IMR-90 (cell line): ENCODE measurements around the gene NFE2. TPM values are rescaled to one million over a fixed set of nuclear protein-coding genes. Genes with fewer than 3 reads are reported as not detected.

ENCODE experiments used
- ATAC-seq: fragments of 200-7000 bp; cut with Tn5 transposase; 2 replicates; pipeline ENCODE4 v1.9.1; 2020; ENCODE audit warnings: low read depth, mild to moderate bottlenecking, moderate library complexity
- BruUV-seq: library from RNA; stranded (reverse); fragments of 400-500 nt; replicated peaks from 2 replicates; lab custom pipeline; 2021; lab: Mats Ljungman, UMichigan
- CTCF ChIA-PET: fragments of 300-600 bp; formaldehyde crosslinking; extraction: SDS; loops from one replicate; lab custom pipeline; 2021; ENCODE audit warnings: antibody characterized with exemption; lab: Yijun Ruan, JAX
- POLR2A ChIA-PET: fragments of 300-600 bp; sonication (Branson Sonifier 250); formaldehyde crosslinking; loops from one replicate; lab custom pipeline; 2022; ENCODE audit warnings: antibody characterized with exemption; ENCODE audit not compliant: unreplicated experiment; lab: Charles Lee
- DNase-seq: peaks from one replicate; pipeline ENCODE4 v3.0.0; 2013
- H2AFZ ChIP-seq: replicated peaks from 2 replicates; pipeline ENCODE3; 2013; ENCODE audit warnings: low read length, mild to moderate bottlenecking; ENCODE audit not compliant: poor library complexity
- H2AK5ac ChIP-seq: 2 replicates; pipeline ENCODE4 v1.6.1; 2013; ENCODE audit warnings: low read depth, low read length, inconsistent platforms
- H2AK9ac ChIP-seq: replicated peaks from 2 replicates; pipeline ENCODE3; 2013; ENCODE audit warnings: mild to moderate bottlenecking, low read depth, low read length, moderate library complexity; ENCODE audit not compliant: poor library complexity
- H2BK120ac ChIP-seq: 2 replicates; pipeline ENCODE4 v1.6.1; 2013; ENCODE audit warnings: low read depth, low read length, inconsistent platforms
- H2BK15ac ChIP-seq: 3 replicates; pipeline ENCODE4 v1.6.1; 2013; ENCODE audit warnings: low read depth, low read length, inconsistent platforms
- H2BK20ac ChIP-seq: 2 replicates; pipeline ENCODE4 v1.6.1; 2013; ENCODE audit warnings: low read depth, mild to moderate bottlenecking, inconsistent platforms, low read length, moderate library complexity
- H2BK5ac ChIP-seq: 2 replicates; pipeline ENCODE4 v1.6.1; 2013; ENCODE audit warnings: mild to moderate bottlenecking, low read depth, low read length, inconsistent platforms; ENCODE audit not compliant: poor library complexity, severe bottlenecking
- H3K14ac ChIP-seq: replicated peaks from 2 replicates; pipeline ENCODE4 v1.6.1; 2013; ENCODE audit warnings: low read depth, low read length, inconsistent platforms
- H3K18ac ChIP-seq: 2 replicates; pipeline ENCODE4 v1.6.1; 2013; ENCODE audit warnings: low read depth, low read length, control low read depth
- H3K23ac ChIP-seq: 2 replicates; pipeline ENCODE4 v1.6.1; 2013; ENCODE audit warnings: low read depth, low read length, inconsistent platforms
- H3K27ac ChIP-seq: 2 replicates; pipeline ENCODE4 v1.5.1; 2013; ENCODE audit warnings: mild to moderate bottlenecking, control low read depth, low read length; ENCODE audit not compliant: insufficient read depth
- H3K27me3 ChIP-seq: 2 replicates; pipeline ENCODE4 v1.6.1; 2013; ENCODE audit warnings: low read length; ENCODE audit not compliant: control insufficient read depth, insufficient read depth
- H3K36me3 ChIP-seq: 2 replicates; pipeline ENCODE4 v1.6.1; 2013; ENCODE audit warnings: low read length, mixed read lengths; ENCODE audit not compliant: control insufficient read depth, insufficient read depth
- H3K4ac ChIP-seq: 2 replicates; pipeline ENCODE4 v1.6.1; 2013; ENCODE audit warnings: low read depth, low read length, inconsistent platforms
- H3K4me1 ChIP-seq: 2 replicates; pipeline ENCODE4 v1.6.1; 2013; ENCODE audit warnings: low read length, mixed read lengths; ENCODE audit not compliant: control insufficient read depth, insufficient read depth
- H3K4me2 ChIP-seq: 2 replicates; pipeline ENCODE4 v1.6.1; 2013; ENCODE audit warnings: low read depth, mild to moderate bottlenecking, control low read depth, low read length, moderate library complexity
- H3K4me3 ChIP-seq: 2 replicates; pipeline ENCODE4 v1.5.1; 2013; ENCODE audit warnings: low read depth, mild to moderate bottlenecking, control low read depth, low read length, moderate library complexity; ENCODE audit not compliant: insufficient read depth
- H3K56ac ChIP-seq: 2 replicates; pipeline ENCODE4 v1.6.1; 2013; ENCODE audit warnings: low read length, inconsistent platforms; ENCODE audit not compliant: insufficient read depth; ENCODE audit errors: extremely low read depth
- H3K79me1 ChIP-seq, 2 experiments: 2 replicates each; pipeline ENCODE4 v1.6.1; 2013; ENCODE audit warnings: low read length in 2 of 2, inconsistent platforms in 1 of 2, low read depth in 1 of 2
- H3K9ac ChIP-seq: 2 replicates; pipeline ENCODE4 v1.6.1; 2013; ENCODE audit warnings: low read depth, low read length, control low read depth
- H3K9me1 ChIP-seq: 2 replicates; pipeline ENCODE4 v1.6.1; 2013; ENCODE audit warnings: low read length, inconsistent platforms; ENCODE audit not compliant: insufficient read depth
- H3K9me3 ChIP-seq: 2 replicates; pipeline ENCODE4 v1.6.1; 2013; ENCODE audit warnings: low read length; ENCODE audit not compliant: control insufficient read depth, insufficient read depth
- H4K20me1 ChIP-seq: 2 replicates; pipeline ENCODE4 v1.6.1; 2013; ENCODE audit warnings: low read length, inconsistent platforms; ENCODE audit not compliant: insufficient read depth
- H4K5ac ChIP-seq: 2 replicates; pipeline ENCODE4 v1.6.1; 2013; ENCODE audit warnings: mild to moderate bottlenecking, low read depth, low read length, control low read depth
- H4K8ac ChIP-seq, 2 experiments: 2 replicates each; pipeline ENCODE4 v1.6.1; 2013; ENCODE audit warnings: low read depth in 2 of 2, low read length in 2 of 2, control low read depth in 1 of 2, inconsistent platforms in 1 of 2
- H4K91ac ChIP-seq: 2 replicates; pipeline ENCODE4 v1.6.1; 2013; ENCODE audit warnings: low read depth, low read length, inconsistent platforms; ENCODE audit not compliant: insufficient read depth
- BHLHE40 ChIP-seq: fragments of 150-350 bp; IDR thresholded peaks from 2 replicates; pipeline ENCODE4 v1.6.1; 2016; ENCODE audit warnings: mild to moderate bottlenecking, low read depth, low read length
- CEBPB ChIP-seq: IDR thresholded peaks from 2 replicates; pipeline ENCODE4 v1.6.1; 2012; ENCODE audit warnings: low read depth, low read length, improper control_type of control experiment
- CHD1 ChIP-seq: IDR thresholded peaks from 2 replicates; pipeline ENCODE4 v1.6.1; 2012; ENCODE audit warnings: low read depth, low read length, improper control_type of control experiment
- FOS ChIP-seq: fragments of 150-350 bp; IDR thresholded peaks from 2 replicates; pipeline ENCODE4 v1.6.1; 2016; ENCODE audit warnings: low read depth, low read length
- MAZ ChIP-seq: IDR thresholded peaks from 2 replicates; pipeline ENCODE4 v1.6.1; 2012; ENCODE audit warnings: low read depth, mild to moderate bottlenecking, low read length, improper control_type of control experiment, moderate library complexity, borderline replicate concordance
- MXI1 ChIP-seq: IDR thresholded peaks from 2 replicates; pipeline ENCODE4 v1.6.1; 2012; ENCODE audit warnings: low read depth, mild to moderate bottlenecking, low read length, moderate library complexity, borderline replicate concordance
- NFE2L2 ChIP-seq: fragments of 150-350 bp; IDR thresholded peaks from 2 replicates; pipeline ENCODE4 v1.6.1; 2016; ENCODE audit warnings: low read depth, mild to moderate bottlenecking, low read length
- POLR2A ChIP-seq: IDR thresholded peaks from 2 replicates; pipeline ENCODE4 v1.6.1; 2012; ENCODE audit warnings: mild to moderate bottlenecking, low read depth, low read length
- RAD21 ChIP-seq: IDR thresholded peaks from 2 replicates; pipeline ENCODE4 v1.6.1; 2012; ENCODE audit warnings: low read length, improper control_type of control experiment
- RCOR1 ChIP-seq: IDR thresholded peaks from 2 replicates; pipeline ENCODE4 v1.6.1; 2012; ENCODE audit warnings: mild to moderate bottlenecking, low read length, improper control_type of control experiment; ENCODE audit not compliant: insufficient replicate concordance
- RFX5 ChIP-seq: IDR thresholded peaks from 2 replicates; pipeline ENCODE4 v1.8.0; 2012; ENCODE audit warnings: low read depth, mild to moderate bottlenecking, low read length, moderate library complexity
- SMC3 ChIP-seq: fragments of 150-350 bp; IDR thresholded peaks from 2 replicates; pipeline ENCODE4 v1.6.1; 2016; ENCODE audit warnings: low read depth, mild to moderate bottlenecking, antibody characterized with exemption, low read length, moderate library complexity
- WGBS, 2 experiments: methylation state at CpG; one replicate each; pipeline versions ENCODE4 v1.1.5 to v1.1.7; 2013; ENCODE audit warnings: missing lambda C conversion rate in 2 of 2; ENCODE audit not compliant: insufficient read length in 1 of 2; ENCODE audit errors: extremely low coverage in 2 of 2; 5-methylcytosine and 5-hydroxymethylcytosine counted together
- dilution Hi-C: fragments of 300-500 bp; cut with HindIII; formaldehyde crosslinking; loops from one replicate; pipeline ENCODE4 v1.14.3; 2018; ENCODE audit warnings: low sequenced_read_pairs; ENCODE audit not compliant: unreplicated experiment
- in situ Hi-C: fragments of 300-500 bp; cut with MboI; formaldehyde crosslinking; loops from 3 replicates; pipeline ENCODE4 v1.14.3; 2019; ENCODE audit warnings: low sequenced_read_pairs, inconsistent platforms, mixed read lengths
- intact Hi-C: fragments of 100-400 bp; cut with micrococcal nuclease; formaldehyde crosslinking; loops from 2 replicates; pipeline ENCODE4 v1.10.0; 2022
- polyA plus RNA-seq, 3 experiments: library from polyadenylated mRNA; depleted of rRNA; stranded (reverse); fragments of >200 nt; gene quantifications; 2 replicates each; pipeline ENCODE4 v1.2.3, GENCODE V29; 2012; ENCODE audit warnings: low replicate concordance in 1 of 3
- total RNA-seq: library from RNA; depleted of rRNA; stranded (reverse); fragments of >200 nt; gene quantifications from 2 replicates; pipeline ENCODE4 v1.2.3, GENCODE V29; 2012

NFE2 gene
- total and polyA plus RNA-seq, 2 of the 4 experiments (the other 2 are of a cell fraction) = 0.18 to 0.32 TPM

- Histone ChIP-seq H3K4me3 (no peak overlapping the region), H3K9me3 (no peaks in the 10 kb centered on the region), H3K23ac (no peak overlapping the region), H2AFZ (no peak overlapping the region), H2BK120ac (no peak overlapping the region), H3K79me1 (peaks cover 23 to 43% of the 10 kb centered on the region in 2 experiments), H3K36me3 (peaks cover 2% of the 10 kb centered on the region; the same call in 1 of the 2 replicates), H2AK5ac (no peak overlapping the region), H4K8ac (no peak overlapping the region; a peak in 1 of 4 replicates), H3K9me1 (no peaks in the 10 kb centered on the region), H3K9ac (no peak overlapping the region), H4K20me1 (peaks cover 6% of the 10 kb centered on the region; the same call in 1 of the 2 replicates), H4K91ac (no peak overlapping the region), H3K4me2 (no peak overlapping the region), H3K27me3 (no peaks in the 10 kb centered on the region), H2BK5ac (no peak overlapping the region), H2BK15ac (no peak overlapping the region), H3K56ac (no peak overlapping the region), H3K27ac (no peak overlapping the region), H2BK20ac (no peak overlapping the region), H2AK9ac (no peak overlapping the region), H3K14ac (no peak overlapping the region), H3K4ac (no peak overlapping the region), H3K4me1 (peaks cover 3% of the 10 kb centered on the region), H4K5ac (no peak overlapping the region; the same call in 1 of the 2 replicates), H3K18ac (no peak overlapping the region)
- in situ Hi-C loops = no loop called here
- dilution Hi-C loops = no loop called here
- DNase-seq (no peak), ATAC-seq (no peak)
- no TSS peak for BruUV-seq
- ChIA-PET POLR2A (no interaction called here), CTCF (interaction anchor here (2.1 kb wide), 1 partner anchor 22 kb away, joined by 5 read pairs; no protein-coding TSS in a partner anchor)
- intact Hi-C loops = no loop called here
- TF ChIP-seq RCOR1 (no peak), MAZ (no peak), RAD21 (no peak), CEBPB (no peak), RFX5 (no peak), BHLHE40 (no peak), POLR2A (no peak), NFE2L2 (no peak), MXI1 (no peak), FOS (no peak), SMC3 (no peak), CHD1 (no peak)
- WGBS, 2 experiments = no CpG with 5 or more reads among the region's 2 CpGs
Observed at GRCh38 chr12:54273981-54274380, 26.8 kb downstream of the NFE2 start.
